MM.1S (cell line): ENCODE results near the gene TFF2.

ENCODE experiments used
- DNase-seq: peaks from one replicate; pipeline ENCODE4 v3.0.0-alpha.2; 2015
- H2AFZ ChIP-seq: fragments of 300-600 bp; sonication (generic); 2 replicates; pipeline ENCODE4 v1.6.0; 2016; ENCODE audit warnings: antibody characterized with exemption, low read length
- H3F3A ChIP-seq: fragments of 300-600 bp; sonication (generic); 2 replicates; pipeline ENCODE4 v1.6.1; 2016; ENCODE audit warnings: mild to moderate bottlenecking, antibody characterized with exemption, low read length, moderate library complexity, mixed read lengths; ENCODE audit not compliant: insufficient read depth
- H3K27ac ChIP-seq: fragments of 300-600 bp; sonication (generic); 2 replicates; pipeline ENCODE4 v1.5.1; 2016; ENCODE audit warnings: mild to moderate bottlenecking, low read length
- H3K27me3 ChIP-seq: fragments of 300-600 bp; sonication (generic); replicated peaks from 2 replicates; pipeline ENCODE4 v1.6.0; 2016; ENCODE audit warnings: low read length; ENCODE audit not compliant: insufficient read depth
- H3K36me3 ChIP-seq: fragments of 300-600 bp; sonication (generic); replicated peaks from 2 replicates; pipeline ENCODE4 v1.6.1; 2016; ENCODE audit warnings: mild to moderate bottlenecking, low read length, mixed read lengths; ENCODE audit not compliant: insufficient read depth
- H3K4me1 ChIP-seq: fragments of 300-600 bp; sonication (generic); 2 replicates; pipeline ENCODE4 v1.6.1; 2016; ENCODE audit warnings: low read length, mixed read lengths
- H3K4me2 ChIP-seq: fragments of 300-600 bp; sonication (generic); 2 replicates; pipeline ENCODE4 v1.6.0; 2016; ENCODE audit warnings: low read depth, low read length
- H3K4me3 ChIP-seq: fragments of 300-600 bp; sonication (generic); 2 replicates; pipeline ENCODE4 v1.5.1; 2016; ENCODE audit warnings: low read length, mixed read lengths
- H3K79me2 ChIP-seq: fragments of 300-600 bp; sonication (generic); 2 replicates; pipeline ENCODE4 v1.6.1; 2016; ENCODE audit warnings: mixed run types, low read length, mixed read lengths
- H3K9ac ChIP-seq: fragments of 300-600 bp; sonication (generic); 2 replicates; pipeline ENCODE4 v1.6.1; 2016; ENCODE audit warnings: low read length, mixed read lengths
- H3K9me2 ChIP-seq: fragments of 300-600 bp; sonication (generic); replicated peaks from 2 replicates; pipeline ENCODE4 v1.6.1; 2016; ENCODE audit warnings: mild to moderate bottlenecking, low read length, mixed read lengths; ENCODE audit not compliant: insufficient read depth
- H3K9me3 ChIP-seq: fragments of 300-600 bp; sonication (generic); replicated peaks from 2 replicates; pipeline ENCODE4 v1.6.1; 2016; ENCODE audit warnings: mild to moderate bottlenecking, low read length, mixed read lengths; ENCODE audit not compliant: insufficient read depth
- H4K20me1 ChIP-seq: fragments of 300-600 bp; sonication (generic); 2 replicates; pipeline ENCODE4 v1.6.1; 2016; ENCODE audit warnings: mild to moderate bottlenecking, low read length, moderate library complexity, mixed read lengths; ENCODE audit not compliant: insufficient read depth
- CTCF ChIP-seq: fragments of 300-600 bp; sonication (generic); IDR thresholded peaks from 2 replicates; pipeline ENCODE4 v1.5.1; 2016; ENCODE audit warnings: antibody characterized with exemption, low read length, mixed read lengths
- EZH2 ChIP-seq: fragments of 300-600 bp; sonication (generic); optimal IDR thresholded peaks from 2 replicates; pipeline ENCODE3; 2017; ENCODE audit warnings: low read depth, mild to moderate bottlenecking, antibody characterized with exemption, low read length, mixed read lengths
- EZH2phosphoT487 ChIP-seq: fragments of 300-600 bp; sonication (generic); IDR thresholded peaks from 2 replicates; pipeline ENCODE4 v1.6.1; 2018; ENCODE audit warnings: antibody characterized with exemption, low read length

The TFF2 gene

GRCh38 chr21:42389449-42389835 lies 38.6 kb upstream of the TFF2 start:
- Histone ChIP-seq H2AFZ (peak overlapping the region; percentile 22), H3K9me3 (no peaks in the 10 kb centered on the region), H3K9ac (peak overlapping the region; percentile 15; the same call in 1 of the 2 replicates), H3K9me2 (no peaks in the 10 kb centered on the region), H3K27me3 (peaks cover 85% of the 10 kb centered on the region), H3K27ac (peak overlapping the region; percentile 41; the same call in 1 of the 2 replicates), H3K79me2 (no peaks in the 10 kb centered on the region), H3K4me3 (peak overlapping the region; percentile 38), H3K36me3 (no peaks in the 10 kb centered on the region), H3K4me2 (peak overlapping the region; percentile 61), H3F3A (peaks cover 6% of the 10 kb centered on the region; the same call in 1 of the 2 replicates), H3K4me1 (peaks cover 20% of the 10 kb centered on the region), H4K20me1 (no peaks in the 10 kb centered on the region)
- peak; percentile 44 for DNase-seq
- TF ChIP-seq CTCF (no peak), EZH2 (no peak), EZH2phosphoT487 (no peak)

GRCh38 chr21:42388740-42389448 lies 38.1 kb upstream of the TFF2 start:
- H3K4me2 ChIP-seq = peak overlapping the region; percentile 61
- peaks cover 20% of the 10 kb centered on the region for H3K4me1 ChIP-seq
- H3K36me3 ChIP-seq = no peaks in the 10 kb centered on the region
- H3K27me3 ChIP-seq = peaks cover 87% of the 10 kb centered on the region
- H3K9me3 ChIP-seq = no peaks in the 10 kb centered on the region
- peak overlapping the region; percentile 41; the same call in 1 of the 2 replicates for H3K27ac ChIP-seq
- peak overlapping the region; percentile 22 for H2AFZ ChIP-seq
- H3K4me3 ChIP-seq = peak overlapping the region; percentile 38
- peaks cover 6% of the 10 kb centered on the region; the same call in 1 of the 2 replicates for H3F3A ChIP-seq
- no peaks in the 10 kb centered on the region for H4K20me1 ChIP-seq
- peak; percentile 87 for DNase-seq
- TF ChIP-seq EZH2phosphoT487 = no peak
- TF ChIP-seq CTCF = no peak
- no peak for TF ChIP-seq EZH2
- peak overlapping the region; percentile 15; the same call in 1 of the 2 replicates for H3K9ac ChIP-seq
- H3K79me2 ChIP-seq = no peaks in the 10 kb centered on the region
- no peaks in the 10 kb centered on the region for H3K9me2 ChIP-seq

- Histone ChIP-seq H3K9me2 (no peaks in the 10 kb centered on the region), H3K9ac (no peak overlapping the region), H2AFZ (no peak overlapping the region), H3K27me3 (peaks cover 87% of the 10 kb centered on the region), H3K36me3 (no peaks in the 10 kb centered on the region), H3K27ac (no peak overlapping the region), H3K9me3 (no peaks in the 10 kb centered on the region), H3K4me3 (no peak overlapping the region), H3F3A (peaks cover 6% of the 10 kb centered on the region; the same call in 1 of the 2 replicates), H4K20me1 (no peaks in the 10 kb centered on the region), H3K4me2 (peak overlapping the region; percentile 8; the same call in 1 of the 2 replicates), H3K79me2 (no peaks in the 10 kb centered on the region), H3K4me1 (peaks cover 20% of the 10 kb centered on the region)
- no peak for DNase-seq
- TF ChIP-seq CTCF = no peak
- TF ChIP-seq EZH2 = no peak
- TF ChIP-seq EZH2phosphoT487 = no peak
These were observed 37.1 kb upstream of the TFF2 start for GRCh38 chr21:42387843-42388340.
